ENCODE data around the gene PLEKHA6.
A peak's percentile ranks its signal among the peaks of the same experiment; 100 is the strongest.

Gene PLEKHA6

DNA sequence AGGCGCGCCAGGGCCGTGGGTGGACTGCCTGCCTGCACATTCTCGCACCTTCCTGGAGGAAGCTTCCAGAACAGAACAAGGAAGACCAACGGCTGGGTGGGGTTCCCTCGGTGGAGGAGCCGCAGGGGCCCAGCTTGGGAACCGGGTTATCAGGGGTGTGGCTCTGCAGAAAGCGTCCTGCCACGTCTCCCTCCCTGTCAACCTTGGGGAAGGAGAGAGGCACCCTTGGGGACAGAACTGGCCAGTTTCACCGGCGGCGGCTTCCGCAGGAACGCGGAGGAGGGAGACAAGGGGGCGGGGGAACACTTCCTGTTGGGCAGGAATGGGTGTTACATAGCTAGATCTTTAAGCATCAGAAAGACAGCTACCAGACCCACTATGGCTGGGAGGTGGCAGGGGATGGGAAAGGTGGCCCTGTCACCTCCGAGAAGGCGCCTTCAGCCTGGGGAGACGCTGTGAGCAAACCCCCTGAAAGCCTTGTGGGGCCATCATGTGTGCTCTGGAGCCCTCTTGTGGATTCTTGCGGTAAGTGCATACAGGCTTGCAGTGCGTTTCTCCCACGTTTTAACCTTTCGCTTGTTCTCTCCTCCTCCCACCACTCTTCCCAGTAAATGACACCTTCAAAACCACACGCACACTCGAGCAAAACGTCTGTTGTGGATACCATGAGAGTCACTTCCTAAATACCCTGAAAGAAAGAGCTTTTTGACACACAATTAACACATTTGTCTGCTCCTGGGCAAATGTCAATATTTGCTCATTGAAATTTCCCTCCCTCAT lies 3.8 kb upstream of the PLEKHA6 start:
- peak overlapping the region; percentile 62 for H3K4me3 ChIP-seq (ENCODE audit: low read length)
- DNase-seq (ENCODE audit: low read depth): peak; percentile 61
- TF ChIP-seq, protein P1, sequence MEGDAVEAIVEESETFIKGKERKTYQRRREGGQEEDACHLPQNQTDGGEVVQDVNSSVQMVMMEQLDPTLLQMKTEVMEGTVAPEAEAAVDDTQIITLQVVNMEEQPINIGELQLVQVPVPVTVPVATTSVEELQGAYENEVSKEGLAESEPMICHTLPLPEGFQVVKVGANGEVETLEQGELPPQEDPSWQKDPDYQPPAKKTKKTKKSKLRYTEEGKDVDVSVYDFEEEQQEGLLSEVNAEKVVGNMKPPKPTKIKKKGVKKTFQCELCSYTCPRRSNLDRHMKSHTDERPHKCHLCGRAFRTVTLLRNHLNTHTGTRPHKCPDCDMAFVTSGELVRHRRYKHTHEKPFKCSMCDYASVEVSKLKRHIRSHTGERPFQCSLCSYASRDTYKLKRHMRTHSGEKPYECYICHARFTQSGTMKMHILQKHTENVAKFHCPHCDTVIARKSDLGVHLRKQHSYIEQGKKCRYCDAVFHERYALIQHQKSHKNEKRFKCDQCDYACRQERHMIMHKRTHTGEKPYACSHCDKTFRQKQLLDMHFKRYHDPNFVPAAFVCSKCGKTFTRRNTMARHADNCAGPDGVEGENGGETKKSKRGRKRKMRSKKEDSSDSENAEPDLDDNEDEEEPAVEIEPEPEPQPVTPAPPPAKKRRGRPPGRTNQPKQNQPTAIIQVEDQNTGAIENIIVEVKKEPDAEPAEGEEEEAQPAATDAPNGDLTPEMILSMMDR (conservative IDR thresholded peaks at IDR 0.05; ENCODE audit: low read length): peak; percentile 98

DNA sequence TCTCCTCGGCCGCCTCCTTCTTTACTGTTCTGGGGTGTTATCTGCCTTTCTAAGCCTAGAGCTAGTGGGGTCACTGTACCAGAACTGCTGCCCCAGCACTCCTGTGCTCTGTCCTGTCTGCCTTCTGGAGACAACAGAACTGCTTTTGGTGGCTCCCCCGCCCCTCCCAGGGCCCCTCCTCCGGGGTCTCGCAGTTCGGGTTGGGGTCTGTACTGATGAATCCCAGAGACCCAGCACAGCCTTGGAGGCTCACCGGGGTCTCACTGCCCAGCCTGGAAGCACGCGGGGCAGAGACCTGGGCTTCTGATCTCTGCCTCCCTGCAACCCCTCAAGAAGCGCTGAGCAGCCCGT lies 3.2 kb upstream of the PLEKHA6 start:
- DNase-seq (ENCODE audit: low read depth): no peak
- H3K4me3 ChIP-seq (ENCODE audit: low read length): peak overlapping the region; percentile 62
- TF ChIP-seq, protein P1 (conservative IDR thresholded peaks at IDR 0.05; ENCODE audit: low read length): no peak

DNA sequence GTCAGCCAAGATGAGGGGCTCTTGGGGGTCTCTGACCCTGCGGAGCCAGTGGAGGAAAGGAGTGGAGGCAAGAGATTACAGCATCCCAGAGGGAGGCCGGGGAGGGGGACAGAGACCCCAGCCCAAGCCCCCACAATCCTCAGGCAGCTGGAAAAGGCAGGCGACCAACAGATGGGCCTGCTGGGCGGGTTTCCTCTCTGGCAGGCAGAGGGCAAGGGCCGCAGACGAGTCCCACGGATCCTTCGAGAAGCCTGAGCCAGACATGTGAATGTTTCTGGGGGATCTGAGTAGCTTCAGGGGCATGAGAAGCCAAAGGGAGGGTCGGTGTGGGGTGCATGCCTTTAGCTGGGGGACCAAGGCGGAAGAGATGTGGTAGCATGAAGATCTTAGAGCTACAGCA lies 2.1 kb upstream of the PLEKHA6 start:
- no peak for DNase-seq (ENCODE audit: low read depth)
- TF ChIP-seq, protein P1 (conservative IDR thresholded peaks at IDR 0.05; ENCODE audit: low read length): no peak
- H3K4me3 ChIP-seq (ENCODE audit: low read length): no peak overlapping the region

DNA sequence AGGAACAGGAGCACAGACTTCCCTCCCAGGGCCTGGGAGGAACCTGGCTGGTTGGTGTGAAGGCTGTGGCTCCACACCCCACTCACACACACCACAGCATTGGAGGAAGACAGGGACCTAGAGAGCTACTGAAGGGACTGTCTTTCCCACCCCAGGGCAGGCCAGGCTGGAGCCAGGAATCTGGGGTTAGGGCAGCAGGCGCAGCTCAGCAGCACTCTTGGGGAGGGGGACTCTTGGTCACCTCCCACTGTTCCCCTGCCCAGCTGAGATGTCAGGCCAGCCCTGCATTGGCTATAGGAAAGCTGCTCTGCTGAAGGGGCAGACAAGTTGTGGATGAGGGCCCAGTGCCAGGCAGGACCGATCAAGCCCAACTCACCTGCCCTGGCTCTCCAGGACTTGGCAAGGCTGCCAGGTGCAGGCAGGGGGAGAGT lies 1.6 kb upstream of the PLEKHA6 start:
- no peak overlapping the region for H3K4me3 ChIP-seq (ENCODE audit: low read length)
- no peak for DNase-seq (ENCODE audit: low read depth)
- TF ChIP-seq, protein P1 (conservative IDR thresholded peaks at IDR 0.05; ENCODE audit: low read length): no peak

DNA sequence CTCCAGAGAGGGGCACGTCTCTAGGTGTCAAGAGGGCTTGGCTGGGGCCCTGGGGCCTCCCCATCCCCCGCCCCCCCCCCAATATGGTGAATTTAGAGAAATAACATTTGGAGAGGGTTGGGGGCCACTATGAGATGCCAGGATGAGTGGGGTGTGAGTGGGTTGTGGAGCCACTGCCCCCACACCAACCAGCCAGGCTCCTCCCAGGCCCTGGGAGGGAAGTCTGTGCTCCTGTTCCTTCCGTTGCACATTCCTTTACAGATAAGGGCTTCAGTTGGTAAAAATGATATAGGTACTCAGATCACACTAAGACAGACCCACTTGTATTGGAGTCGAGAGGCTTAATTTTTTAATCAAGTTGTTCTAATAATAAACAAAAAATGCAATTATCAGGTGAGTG lies 585 bp upstream of the PLEKHA6 start:
- DNase-seq (ENCODE audit: low read depth): no peak
- no peak overlapping the region for H3K4me3 ChIP-seq (ENCODE audit: low read length)
- TF ChIP-seq, protein P1 (conservative IDR thresholded peaks at IDR 0.05; ENCODE audit: low read length): no peak

DNA sequence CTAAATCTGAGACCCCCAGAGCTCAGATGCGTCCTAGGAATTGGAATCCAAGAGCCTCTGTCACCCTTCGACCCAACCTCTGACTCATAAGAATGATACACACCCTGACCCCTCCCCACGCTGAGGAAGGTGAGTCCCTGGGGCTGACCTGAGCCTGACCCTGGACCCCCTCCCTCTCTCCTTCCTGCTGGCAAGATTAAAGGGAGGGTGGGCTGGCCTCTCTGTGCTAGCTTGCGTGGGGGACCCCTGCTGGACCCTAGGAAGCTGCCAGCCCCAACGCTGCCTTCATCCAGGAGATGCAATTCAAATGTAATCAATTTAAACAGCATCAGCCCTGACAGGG lies 627 bp downstream of the PLEKHA6 start:
- no peak for DNase-seq (ENCODE audit: low read depth)
- no peak overlapping the region for H3K4me3 ChIP-seq (ENCODE audit: low read length)
- TF ChIP-seq, protein P1 (conservative IDR thresholded peaks at IDR 0.05; ENCODE audit: low read length): no peak

DNA sequence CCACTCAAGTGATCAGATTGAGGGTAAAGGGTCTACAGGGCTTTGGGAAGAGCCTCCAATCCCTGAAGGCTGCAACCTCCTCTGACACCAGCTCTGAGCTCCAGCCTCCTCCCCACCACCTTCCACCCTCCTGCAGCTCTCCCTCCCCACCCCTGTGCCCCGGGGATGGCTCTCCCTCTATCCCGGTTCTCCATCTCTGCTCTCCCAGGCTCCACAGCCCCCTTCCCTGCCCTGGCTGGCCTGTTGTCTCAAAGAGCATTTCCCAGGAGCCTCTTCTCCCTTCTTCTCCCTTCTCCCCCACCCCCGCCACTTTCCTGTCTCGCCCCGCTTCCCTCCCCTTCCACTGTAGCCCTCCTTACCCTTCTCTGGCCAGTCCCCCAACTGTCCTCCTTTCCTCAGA lies 1.1 kb downstream of the PLEKHA6 start:
- TF ChIP-seq, protein P1 (conservative IDR thresholded peaks at IDR 0.05; ENCODE audit: low read length): no peak
- no peak for DNase-seq (ENCODE audit: low read depth)
- no peak overlapping the region for H3K4me3 ChIP-seq (ENCODE audit: low read length)

All from AG10803 (cell line).